Parathyroid adenoma (tissue), 2 donors: ENCODE results near the gene ZCCHC24.

Experiments used
- H2AFZ ChIP-seq: fragments of 300-600 bp; sonication (generic); one replicate; pipeline ENCODE4 v1.7.0; 2017; ENCODE audit warnings: antibody characterized with exemption, mild to moderate bottlenecking
- H3K27ac ChIP-seq: fragments of 300-600 bp; sonication (generic); one replicate; pipeline ENCODE4 v1.7.0; 2017
- H3K27me3 ChIP-seq: fragments of 300-600 bp; sonication (generic); one replicate; pipeline ENCODE4 v1.7.0; 2017; ENCODE audit warnings: low read length; ENCODE audit not compliant: control insufficient read depth, insufficient read depth
- H3K36me3 ChIP-seq: fragments of 300-600 bp; sonication (generic); one replicate; pipeline ENCODE4 v1.7.0; 2017; ENCODE audit warnings: low read length; ENCODE audit not compliant: control insufficient read depth, insufficient read depth
- H3K4me1 ChIP-seq: fragments of 300-600 bp; sonication (generic); one replicate; pipeline ENCODE4 v1.7.0; 2017; ENCODE audit warnings: control low read depth
- H3K4me2 ChIP-seq: fragments of 300-600 bp; sonication (generic); one replicate; pipeline ENCODE4 v1.7.0; 2017; ENCODE audit warnings: low read length
- H3K4me3 ChIP-seq: fragments of 300-600 bp; sonication (generic); one replicate; pipeline ENCODE4 v1.7.0; 2017; ENCODE audit warnings: low read depth, low read length
- H3K79me2 ChIP-seq: fragments of 300-600 bp; sonication (generic); one replicate; pipeline ENCODE4 v1.7.0; 2017; ENCODE audit warnings: control low read depth
- H3K9ac ChIP-seq: fragments of 300-600 bp; sonication (generic); one replicate; pipeline ENCODE4 v1.7.0; 2017; ENCODE audit warnings: mild to moderate bottlenecking
- H3K9me3 ChIP-seq: fragments of 300-600 bp; sonication (generic); one replicate; pipeline ENCODE4 v1.7.0; 2017; ENCODE audit warnings: low read length; ENCODE audit not compliant: control insufficient read depth
- TF ChIP-seq, protein P1 (sequence below): fragments of 300-600 bp; sonication (generic); IDR thresholded peaks from one replicate; pipeline ENCODE4 v1.7.0; 2017; ENCODE audit warnings: antibody characterized with exemption, mild to moderate bottlenecking
- donor health status: primary hyperparathyroidism.

Gene ZCCHC24

DNA sequence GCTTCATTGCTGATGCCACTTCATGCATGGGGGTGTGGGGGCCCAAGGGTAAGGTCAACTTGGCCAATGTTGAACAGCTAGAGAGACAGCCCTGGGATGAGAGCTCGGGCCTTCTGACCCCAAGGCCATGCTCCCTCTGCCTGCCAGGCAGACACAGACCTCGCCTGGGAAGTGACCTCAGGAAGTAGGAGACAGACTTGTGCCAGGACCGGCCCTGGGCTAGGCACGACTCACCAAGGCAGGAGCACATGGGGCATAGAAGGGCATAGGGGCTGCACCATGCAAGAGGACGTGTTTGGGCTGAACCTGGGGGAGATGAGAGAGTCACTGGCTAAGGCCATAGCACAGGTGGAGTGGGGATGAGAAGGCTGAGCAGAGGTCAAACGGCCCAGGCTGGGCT is 27.1 kb downstream of the ZCCHC24 start:
- no peak overlapping the region for H3K27ac ChIP-seq
- H3K4me2 ChIP-seq, result no peak overlapping the region
- peaks cover 8% of the 10 kb centered on the region for H3K4me1 ChIP-seq
- TF ChIP-seq, protein P1, sequence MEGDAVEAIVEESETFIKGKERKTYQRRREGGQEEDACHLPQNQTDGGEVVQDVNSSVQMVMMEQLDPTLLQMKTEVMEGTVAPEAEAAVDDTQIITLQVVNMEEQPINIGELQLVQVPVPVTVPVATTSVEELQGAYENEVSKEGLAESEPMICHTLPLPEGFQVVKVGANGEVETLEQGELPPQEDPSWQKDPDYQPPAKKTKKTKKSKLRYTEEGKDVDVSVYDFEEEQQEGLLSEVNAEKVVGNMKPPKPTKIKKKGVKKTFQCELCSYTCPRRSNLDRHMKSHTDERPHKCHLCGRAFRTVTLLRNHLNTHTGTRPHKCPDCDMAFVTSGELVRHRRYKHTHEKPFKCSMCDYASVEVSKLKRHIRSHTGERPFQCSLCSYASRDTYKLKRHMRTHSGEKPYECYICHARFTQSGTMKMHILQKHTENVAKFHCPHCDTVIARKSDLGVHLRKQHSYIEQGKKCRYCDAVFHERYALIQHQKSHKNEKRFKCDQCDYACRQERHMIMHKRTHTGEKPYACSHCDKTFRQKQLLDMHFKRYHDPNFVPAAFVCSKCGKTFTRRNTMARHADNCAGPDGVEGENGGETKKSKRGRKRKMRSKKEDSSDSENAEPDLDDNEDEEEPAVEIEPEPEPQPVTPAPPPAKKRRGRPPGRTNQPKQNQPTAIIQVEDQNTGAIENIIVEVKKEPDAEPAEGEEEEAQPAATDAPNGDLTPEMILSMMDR, result no peak
- H3K9ac ChIP-seq, result no peak overlapping the region
- no peaks in the 10 kb centered on the region for H3K27me3 ChIP-seq
- H3K9me3 ChIP-seq, result no peaks in the 10 kb centered on the region
- H3K79me2 ChIP-seq, result peaks cover 28% of the 10 kb centered on the region
- H3K4me3 ChIP-seq, result no peak overlapping the region
- H2AFZ ChIP-seq, result no peak overlapping the region
- H3K36me3 ChIP-seq, result no peaks in the 10 kb centered on the region

DNA sequence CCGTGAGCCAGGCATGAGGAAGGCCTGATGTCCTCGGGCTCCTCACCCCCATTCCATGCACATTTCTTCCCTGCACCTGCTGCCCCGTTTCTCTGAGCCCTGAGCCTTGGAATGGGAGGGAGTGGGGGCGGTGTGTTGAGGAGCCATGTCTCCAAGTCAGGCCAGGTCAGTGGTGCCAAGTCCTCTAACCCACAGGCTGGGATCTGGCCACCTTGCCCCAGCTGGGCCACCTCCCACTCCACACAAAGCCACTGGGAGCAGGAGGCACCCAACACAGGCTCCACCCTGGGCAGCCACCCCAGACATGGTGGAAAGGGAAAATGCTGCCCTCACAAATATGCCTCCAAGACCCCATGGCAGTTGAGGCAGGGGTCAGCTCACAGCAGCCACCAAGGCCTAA is 27.7 kb downstream of the ZCCHC24 start:
- no peaks in the 10 kb centered on the region for H3K9me3 ChIP-seq
- no peaks in the 10 kb centered on the region for H3K36me3 ChIP-seq
- H3K9ac ChIP-seq, result no peak overlapping the region
- H3K4me2 ChIP-seq, result no peak overlapping the region
- H2AFZ ChIP-seq, result no peak overlapping the region
- H3K79me2 ChIP-seq, result peaks cover 31% of the 10 kb centered on the region
- H3K4me3 ChIP-seq, result no peak overlapping the region
- H3K27me3 ChIP-seq, result no peaks in the 10 kb centered on the region
- H3K4me1 ChIP-seq, result peaks cover 8% of the 10 kb centered on the region
- H3K27ac ChIP-seq, result no peak overlapping the region
- TF ChIP-seq, protein P1, result no peak

DNA sequence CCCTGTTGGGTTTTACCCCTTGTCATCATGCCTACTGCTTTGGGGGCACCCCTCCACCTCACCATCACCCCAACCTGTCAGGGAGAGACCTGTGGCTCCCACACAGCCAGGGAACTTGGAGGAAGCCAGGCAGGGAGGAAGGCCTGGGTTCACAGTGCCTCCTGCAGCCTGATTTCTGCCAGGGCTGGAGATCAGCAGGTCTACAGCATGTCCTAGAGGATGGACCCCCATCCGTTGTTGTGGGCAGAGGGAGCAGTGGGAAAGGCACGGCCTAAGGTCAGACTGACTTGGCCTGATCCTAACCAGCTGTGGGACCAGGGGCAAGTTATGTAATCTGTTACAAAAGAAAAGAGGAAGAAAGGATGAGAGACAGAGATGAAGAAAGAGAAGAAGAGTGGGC is 28.2 kb downstream of the ZCCHC24 start:
- H3K36me3 ChIP-seq, result no peaks in the 10 kb centered on the region
- peaks cover 31% of the 10 kb centered on the region for H3K79me2 ChIP-seq
- no peak overlapping the region for H3K27ac ChIP-seq
- TF ChIP-seq, protein P1, result no peak
- H3K4me1 ChIP-seq, result peaks cover 3% of the 10 kb centered on the region
- no peak overlapping the region for H2AFZ ChIP-seq
- H3K9me3 ChIP-seq, result no peaks in the 10 kb centered on the region
- H3K4me2 ChIP-seq, result no peak overlapping the region
- no peak overlapping the region for H3K9ac ChIP-seq
- H3K4me3 ChIP-seq, result no peak overlapping the region
- H3K27me3 ChIP-seq, result no peaks in the 10 kb centered on the region

DNA sequence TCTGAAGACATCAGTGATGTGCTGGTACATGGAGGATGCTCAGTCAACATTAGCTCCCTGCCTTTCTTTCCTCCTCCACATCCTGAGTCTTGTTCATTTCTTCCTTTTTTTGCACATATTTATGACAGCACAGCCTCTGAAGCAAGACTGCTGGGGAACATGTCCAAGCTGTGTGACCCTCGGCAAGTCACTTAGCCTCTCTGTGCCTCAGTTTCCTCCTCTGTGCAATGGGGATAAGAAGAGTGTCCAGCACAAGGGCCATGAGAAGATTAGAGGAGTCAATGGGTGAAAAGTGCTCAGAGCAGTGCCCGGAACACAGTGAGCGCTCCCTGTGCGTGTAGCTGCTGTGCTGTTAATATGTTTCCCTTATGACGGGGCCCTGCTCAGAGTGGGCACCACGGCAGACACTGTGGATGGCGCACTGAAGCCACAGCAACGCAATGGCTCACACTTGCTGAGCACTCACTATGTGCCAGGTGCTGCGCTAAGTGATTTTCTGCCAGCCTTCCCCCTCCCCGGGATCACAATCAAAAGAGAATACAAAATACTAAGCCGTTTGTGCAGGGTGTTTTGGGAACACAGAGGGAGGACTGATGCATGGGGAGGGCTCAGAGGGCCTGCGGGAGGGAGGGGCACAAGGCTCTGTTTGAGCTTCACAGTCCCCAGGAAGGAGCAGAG is 28.7 kb downstream of the ZCCHC24 start:
- H3K36me3 ChIP-seq, result no peaks in the 10 kb centered on the region

More for the DNA sequence above, 28.7 kb downstream of the ZCCHC24 start:
- no peak overlapping the region for H2AFZ ChIP-seq
- no peaks in the 10 kb centered on the region for H3K27me3 ChIP-seq
- TF ChIP-seq, protein P1, result no peak
- peaks cover 31% of the 10 kb centered on the region for H3K79me2 ChIP-seq
- no peaks in the 10 kb centered on the region for H3K4me1 ChIP-seq
- H3K4me2 ChIP-seq, result no peak overlapping the region
- H3K4me3 ChIP-seq, result no peak overlapping the region
- no peak overlapping the region for H3K9ac ChIP-seq
- H3K27ac ChIP-seq, result no peak overlapping the region
- H3K9me3 ChIP-seq, result no peaks in the 10 kb centered on the region
